H54 (cell line): Measurements from ENCODE around the gene SRGAP1.
"Not testable (repeated sequence)": the region's sequence is repeated elsewhere in the genome, so short reads cannot be mapped to it uniquely, and the experiment has no call there.

ENCODE experiments used
- DNase-seq: peaks from one replicate; pipeline ENCODE4 v3.0.0; 2011; ENCODE audit warnings: low spot score, mixed read lengths; ENCODE audit not compliant: insufficient read length
- FAIRE-seq: peaks from 3 replicates; lab custom pipeline; 2011; peaks lifted over from hg19 to GRCh38; lab: Jason Lieb, UNC
- POLR2A ChIP-seq: IDR thresholded peaks from 2 replicates; pipeline ENCODE4 v1.6.1; 2011; ENCODE audit warnings: low read depth, mild to moderate bottlenecking, low read length

The SRGAP1 gene

DNA sequence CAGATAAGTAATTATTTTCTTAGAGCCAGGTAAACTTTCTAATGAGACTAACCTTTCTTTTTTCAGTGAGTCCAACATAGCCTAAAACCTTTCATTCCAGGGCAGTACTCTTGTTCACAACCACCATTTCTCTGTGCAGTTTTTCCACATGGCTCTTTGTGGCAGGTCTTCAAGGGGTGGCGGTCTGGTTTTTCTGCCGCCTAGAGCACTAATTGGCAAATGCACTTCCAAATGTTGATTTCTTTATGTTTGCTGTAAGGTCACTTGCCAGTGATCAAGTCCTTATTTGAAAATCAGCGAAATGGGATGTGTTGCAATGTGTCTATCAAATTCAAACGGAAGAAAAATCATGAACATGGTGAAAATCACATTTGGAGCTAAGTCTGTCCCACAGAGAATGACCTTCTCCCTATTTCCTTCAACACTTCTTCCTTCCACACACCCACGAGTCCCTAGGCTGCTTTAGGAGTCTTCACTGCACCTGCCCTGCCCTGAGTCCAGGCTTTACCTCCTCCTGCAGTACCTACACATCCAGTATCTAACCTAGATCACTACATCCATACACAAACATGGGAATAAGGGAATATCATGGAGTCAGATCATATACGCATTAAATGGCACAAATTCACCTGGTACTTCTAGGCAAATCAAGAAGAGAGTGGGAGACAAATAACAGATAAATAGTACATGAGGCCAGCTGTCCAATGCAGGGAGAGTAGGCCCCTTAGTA lies 1.9 kb downstream of the SRGAP1 start:
- DNase-seq (no peak), FAIRE-seq (no peak)
- no peak for TF ChIP-seq POLR2A

DNA sequence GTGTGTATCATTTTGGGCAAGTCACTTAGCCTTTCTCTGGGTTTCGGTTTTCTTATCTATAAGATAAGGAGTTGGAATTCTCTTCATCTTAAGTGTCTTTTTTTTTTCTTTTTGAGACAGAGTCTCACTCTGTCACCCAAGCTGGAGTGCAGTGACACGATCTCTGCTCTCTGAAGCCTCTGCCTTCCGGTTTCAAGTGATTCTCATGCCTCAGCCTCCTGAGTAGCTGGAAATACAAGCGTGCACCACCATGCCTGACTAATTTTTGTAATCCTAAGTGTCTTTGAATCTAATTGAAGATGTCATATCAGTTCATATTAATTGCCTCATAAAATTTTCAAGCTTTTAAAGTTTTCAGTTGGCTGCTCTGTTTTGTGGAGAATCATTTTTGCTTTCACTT lies 4.0 kb downstream of the SRGAP1 start:
- no peak for DNase-seq
- no peak for TF ChIP-seq POLR2A
- no peak for FAIRE-seq

DNA sequence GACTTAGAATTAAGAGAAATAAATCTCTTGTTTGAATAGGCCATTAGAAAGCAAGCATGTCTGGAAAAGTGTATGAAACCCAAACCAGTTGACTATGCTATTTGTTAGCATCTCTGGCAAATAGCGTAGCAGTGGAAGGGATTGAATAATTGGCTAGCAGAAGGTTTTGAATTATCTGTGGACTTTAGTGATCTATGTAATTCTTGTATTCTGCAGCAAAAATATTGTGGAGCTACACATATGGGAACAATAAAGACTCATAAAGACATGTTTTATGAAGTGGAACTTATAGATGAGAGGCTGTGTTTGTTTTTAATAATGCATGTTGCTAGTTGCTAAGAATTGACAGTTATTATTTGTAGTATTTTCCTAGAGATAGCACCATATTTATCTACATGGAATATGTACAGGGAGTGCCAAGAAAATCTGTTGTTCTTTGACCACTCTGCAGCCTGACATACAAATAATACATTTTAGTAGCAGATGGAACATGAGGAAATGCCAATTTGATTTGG lies 4.7 kb downstream of the SRGAP1 start:
- FAIRE-seq (no peak), DNase-seq (no peak)
- no peak for TF ChIP-seq POLR2A

DNA sequence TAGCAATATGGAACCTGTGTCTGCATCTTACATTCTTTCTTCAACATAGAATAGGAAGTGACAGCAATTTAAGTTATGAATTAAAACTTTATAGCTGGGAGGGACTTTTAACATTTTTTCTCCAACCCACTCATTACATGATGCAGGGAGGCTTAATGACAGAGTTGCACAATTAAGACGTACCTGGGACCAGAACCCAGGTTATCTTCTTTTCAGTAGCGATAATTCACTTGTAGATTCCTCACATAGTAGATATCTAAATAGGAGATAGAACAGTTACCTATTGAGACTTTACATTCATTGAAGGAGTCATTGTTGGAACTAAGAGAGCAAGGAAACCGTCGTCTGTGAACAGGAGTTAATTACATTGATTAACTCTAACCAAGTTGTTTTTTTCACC lies 5.1 kb downstream of the SRGAP1 start:
- FAIRE-seq (no peak), DNase-seq (no peak)
- TF ChIP-seq POLR2A: no peak

DNA sequence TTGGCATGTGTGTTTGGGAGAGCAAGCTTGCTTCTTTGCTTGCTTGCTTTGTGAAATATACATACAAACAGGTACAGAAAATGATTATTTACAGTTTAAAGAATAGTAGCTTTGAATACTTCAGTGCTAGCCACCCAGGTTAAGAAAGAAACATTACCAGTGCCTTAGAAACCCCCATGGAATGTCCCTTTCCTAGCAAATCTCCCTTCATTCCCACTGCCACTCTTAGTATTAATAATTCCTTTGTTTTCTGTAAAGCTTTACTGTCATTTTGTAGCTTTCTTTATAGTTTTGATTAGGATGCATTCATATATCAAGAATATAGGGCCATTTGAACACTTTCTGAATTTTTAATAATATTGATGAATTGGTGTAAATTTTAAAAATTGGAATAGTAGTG lies 9.5 kb downstream of the SRGAP1 start:
- TF ChIP-seq POLR2A: no peak
- DNase-seq (no peak), FAIRE-seq (no peak)

DNA sequence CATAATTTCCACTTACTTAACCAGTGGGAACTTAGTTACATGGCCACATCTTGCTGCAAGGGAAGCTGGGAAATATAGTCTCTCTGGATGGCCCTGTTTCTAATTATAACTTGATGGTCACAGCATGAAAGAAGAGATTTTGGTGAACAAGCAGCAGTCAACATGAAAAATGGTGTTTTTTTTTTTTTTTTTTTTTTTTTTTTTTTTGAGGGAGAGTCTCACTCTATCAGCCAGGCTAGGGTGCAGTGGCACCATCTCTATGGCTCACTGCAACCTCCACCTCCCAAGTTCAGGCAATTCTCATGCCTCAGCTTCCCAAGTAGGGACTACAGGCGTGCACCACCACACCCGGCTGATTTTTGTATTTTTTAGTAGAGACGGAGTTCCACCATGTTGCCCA lies 10.8 kb downstream of the SRGAP1 start:
- TF ChIP-seq POLR2A: no peak
- no peak for DNase-seq
- no peak for FAIRE-seq

DNA sequence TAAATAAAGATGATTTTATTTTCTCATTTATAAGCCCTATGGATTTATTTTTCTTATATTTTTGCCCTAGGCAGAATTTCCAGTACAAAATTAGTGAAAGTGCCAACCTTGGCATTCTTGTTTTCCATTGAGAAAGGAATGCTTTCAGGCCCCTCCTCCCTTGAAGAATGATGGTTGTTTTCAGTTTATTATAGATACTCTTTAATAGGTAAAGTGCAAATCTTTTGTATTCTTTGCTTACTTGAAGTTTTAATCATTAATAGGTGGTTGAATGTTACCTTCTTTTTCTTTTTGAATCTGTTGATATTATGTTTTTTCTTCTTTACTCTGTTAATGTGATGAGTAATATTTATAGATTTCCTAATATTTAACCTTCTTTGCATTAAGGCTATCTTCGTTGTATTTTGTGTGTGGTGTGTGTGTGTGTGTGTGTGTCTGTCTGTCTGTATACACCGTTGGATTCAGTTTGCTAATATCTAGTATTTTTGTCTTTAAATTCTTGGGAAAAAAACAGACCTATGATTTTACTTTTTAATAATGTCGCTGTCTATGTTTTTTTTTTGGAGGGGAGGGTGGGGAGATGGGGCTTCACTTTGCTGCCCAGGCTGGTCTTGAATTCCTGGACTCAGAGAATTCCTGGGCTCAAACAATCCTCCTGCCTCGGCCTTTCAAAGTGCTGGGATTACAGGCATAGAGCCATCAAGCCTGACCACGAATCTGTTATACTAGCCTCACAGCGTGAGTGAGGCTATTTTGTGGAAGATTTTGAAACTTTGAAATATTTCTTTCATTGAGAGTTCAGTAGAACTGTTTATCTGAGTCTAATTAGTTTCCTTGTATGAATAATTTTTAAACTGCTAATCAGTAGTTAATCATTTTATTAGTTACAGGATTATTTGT lies 13.5 kb downstream of the SRGAP1 start:
- TF ChIP-seq POLR2A: no peak
- DNase-seq: no peak
- FAIRE-seq: no peak

DNA sequence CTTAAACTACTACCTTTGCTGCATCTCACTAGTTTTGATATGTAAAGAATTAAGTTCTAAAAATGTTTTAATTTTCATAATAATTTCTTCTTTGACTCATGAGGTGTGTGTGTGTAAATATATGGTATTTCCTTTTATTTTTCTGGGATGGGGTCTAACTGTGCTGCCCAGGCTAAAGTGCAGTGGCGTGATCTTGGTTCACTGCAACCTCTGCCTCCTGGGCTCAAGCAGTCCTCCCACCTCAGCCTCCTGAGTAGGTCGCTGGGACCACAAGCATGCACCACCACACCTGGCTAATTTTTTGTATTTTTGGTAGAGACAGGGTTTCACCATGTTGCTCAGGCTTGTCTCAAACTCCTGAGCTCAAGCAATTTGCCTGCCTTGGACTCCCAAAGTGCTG lies 15.4 kb downstream of the SRGAP1 start:
- DNase-seq, FAIRE-seq: not testable (repeated sequence)

DNA sequence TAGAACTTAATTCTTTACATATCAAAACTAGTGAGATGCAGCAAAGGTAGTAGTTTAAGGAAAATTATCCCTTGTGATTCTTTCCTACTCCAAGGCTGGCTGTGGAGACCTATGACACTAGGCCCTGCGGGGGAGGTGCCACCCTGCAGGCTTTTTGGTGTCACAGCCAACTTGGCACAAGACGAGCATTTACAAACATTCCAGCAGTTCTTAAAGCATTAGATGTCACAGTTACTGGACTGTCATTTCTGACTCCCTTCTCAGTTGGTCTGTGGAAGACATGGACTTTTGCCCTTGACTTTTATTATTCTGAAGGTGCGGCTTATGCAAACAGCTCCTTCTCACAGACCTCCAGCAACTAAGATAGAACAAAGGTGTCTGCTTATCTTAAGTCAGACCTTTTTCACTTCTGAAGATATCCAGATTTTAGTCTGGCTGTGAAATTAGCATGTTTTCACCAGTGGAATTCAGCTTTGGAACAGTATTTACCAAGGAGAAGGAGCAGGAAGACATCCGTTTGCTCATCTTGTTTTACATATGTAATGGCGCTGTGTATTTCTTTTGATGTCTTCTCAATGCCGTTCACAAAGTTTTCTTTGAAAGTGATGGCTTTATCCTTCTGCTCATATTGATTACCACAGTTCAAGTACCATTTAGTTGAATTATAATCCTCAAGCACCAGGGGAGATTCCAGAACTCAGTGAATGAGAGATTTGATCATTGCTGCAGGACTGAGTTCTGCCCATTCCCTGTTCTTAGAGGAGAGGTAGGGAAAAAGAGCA lies 17.9 kb downstream of the SRGAP1 start:
- peak; percentile 36 for FAIRE-seq
- DNase-seq: peak; percentile 27
- no peak for TF ChIP-seq POLR2A

DNA sequence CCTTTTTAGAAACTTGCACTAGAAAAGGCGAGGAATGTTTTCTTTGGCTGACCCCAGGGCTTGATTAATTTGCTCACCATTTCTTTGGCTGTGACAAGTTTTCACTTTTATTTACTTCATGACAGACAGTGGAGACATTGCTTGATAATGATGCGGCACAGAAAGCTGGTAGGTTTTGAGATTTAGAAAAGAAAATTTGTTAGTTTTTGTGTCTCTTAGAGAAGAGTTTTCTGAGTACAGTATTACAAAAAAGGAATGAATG lies 18.4 kb downstream of the SRGAP1 start:
- FAIRE-seq: peak; percentile 43
- no peak for DNase-seq
- no peak for TF ChIP-seq POLR2A

DNA sequence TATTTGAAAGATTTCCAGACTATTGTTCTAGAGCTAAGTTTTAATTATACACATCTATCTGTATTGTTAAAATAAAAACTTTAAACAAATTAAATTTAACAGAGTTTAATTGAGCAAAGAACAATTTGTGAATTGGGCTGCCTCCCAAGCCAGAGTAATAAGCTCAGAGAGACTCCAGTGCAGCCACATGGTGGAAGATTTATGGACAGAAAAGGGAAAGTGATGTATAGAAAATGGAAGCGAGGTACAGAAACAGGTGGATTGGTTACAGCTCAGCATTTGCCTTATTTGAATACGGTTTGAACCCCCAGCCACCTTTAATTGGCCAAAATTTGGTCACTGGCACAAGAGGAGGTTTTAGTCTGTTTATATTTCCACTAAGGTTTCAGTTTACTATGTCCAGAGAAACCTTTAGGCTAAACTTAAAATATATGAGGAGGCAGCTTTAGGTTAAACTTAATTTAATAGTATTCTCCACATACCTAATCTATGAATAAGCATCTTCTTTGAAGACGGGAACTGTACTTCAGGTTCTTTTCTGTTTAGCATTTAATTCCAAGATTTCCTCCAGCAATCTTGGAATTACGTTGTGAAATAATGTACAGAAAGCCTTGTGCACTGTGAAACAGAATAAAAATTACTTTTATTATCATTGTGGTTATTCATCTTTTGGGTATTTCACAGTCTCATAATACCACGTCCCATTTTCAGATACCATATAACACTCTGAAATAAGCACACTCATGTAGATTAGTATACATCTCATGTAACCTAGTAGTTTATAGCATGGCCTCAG lies 19.4 kb downstream of the SRGAP1 start:
- no peak for TF ChIP-seq POLR2A
- DNase-seq: no peak
- no peak for FAIRE-seq

DNA sequence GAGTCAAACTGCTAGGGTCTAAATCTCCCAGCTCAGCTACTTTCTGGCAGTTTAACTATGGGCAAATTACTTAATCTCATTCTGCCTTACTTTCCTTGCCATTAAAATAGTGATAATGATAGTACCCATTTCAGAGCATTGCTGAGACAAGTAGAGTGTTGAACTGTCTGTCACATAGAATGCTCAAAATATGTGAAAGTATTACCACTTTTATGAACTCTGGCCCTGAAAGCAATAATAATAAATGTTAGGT lies 19.9 kb downstream of the SRGAP1 start:
- no peak for TF ChIP-seq POLR2A
- FAIRE-seq (no peak), DNase-seq (no peak)

DNA sequence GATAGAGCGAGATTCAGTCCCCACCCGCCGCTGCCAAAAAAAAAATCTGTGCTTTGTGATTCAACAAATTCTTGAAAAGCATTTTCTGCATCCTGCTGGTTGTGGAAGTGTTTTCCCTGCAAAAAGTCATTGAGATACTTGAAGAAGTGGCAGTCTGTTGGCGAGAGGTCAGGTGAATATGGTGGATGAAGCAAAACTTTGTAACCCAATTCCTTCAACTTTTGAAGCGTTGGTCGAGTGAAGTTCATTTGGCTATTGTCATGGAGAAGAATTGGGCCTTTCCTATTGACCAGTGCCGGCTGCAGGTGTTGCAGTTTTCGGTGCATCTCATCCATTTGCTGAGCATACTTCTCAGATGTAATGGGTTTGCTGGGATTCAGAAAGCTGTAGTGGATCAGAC lies 20.9 kb downstream of the SRGAP1 start:
- FAIRE-seq (no peak), DNase-seq (no peak)
- no peak for TF ChIP-seq POLR2A

DNA sequence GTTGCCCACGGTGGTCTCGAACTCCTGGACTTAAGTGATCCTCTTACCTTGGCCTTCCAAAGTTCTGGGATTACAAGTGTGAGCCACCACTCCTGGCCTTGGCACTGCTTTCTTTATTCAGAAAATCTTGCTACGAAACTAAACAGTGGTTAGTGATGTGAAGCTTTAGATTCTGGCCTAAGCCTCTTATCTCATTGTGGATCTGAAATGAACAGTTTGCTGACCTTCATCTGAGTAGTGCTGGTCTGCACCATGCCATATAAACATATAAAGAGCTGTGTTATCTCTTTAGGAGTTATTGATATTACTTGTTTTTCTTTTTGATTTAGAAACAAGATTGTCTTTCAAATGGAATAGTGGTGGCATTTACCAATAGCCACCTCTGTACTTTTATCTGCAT lies 22.6 kb downstream of the SRGAP1 start:
- FAIRE-seq (no peak), DNase-seq (no peak)
- TF ChIP-seq POLR2A: no peak
